HG03521 (cell line): ENCODE data around the gene LAMA2.

Experiments
- ATAC-seq: cut with Tn5 transposase; IDR thresholded peaks from one replicate; pipeline ENCODE4 v1.9.1; 2021; ENCODE audit warnings: mild to moderate bottlenecking, moderate library complexity; ENCODE audit not compliant: unreplicated experiment

LAMA2 gene

GRCh38 chr6:129501740-129502660, 619.1 kb downstream of the LAMA2 start:
- ATAC-seq: no peak

- ATAC-seq: no peak
Observed at GRCh38 chr6:129504456-129504855, 621.5 kb downstream of the LAMA2 start.

GRCh38 chr6:129507059-129507807, 624.3 kb downstream of the LAMA2 start:
- no peak for ATAC-seq

GRCh38 chr6:129507846-129508245, 624.9 kb downstream of the LAMA2 start:
- ATAC-seq: no peak

- no peak for ATAC-seq
Observed at GRCh38 chr6:129508477-129509145, 625.7 kb downstream of the LAMA2 start.

GRCh38 chr6:129510950-129511349, 628.0 kb downstream of the LAMA2 start:
- ATAC-seq: no peak

GRCh38 chr6:129513471-129513870, 630.5 kb downstream of the LAMA2 start:
- no peak for ATAC-seq

- ATAC-seq: no peak
Observed at GRCh38 chr6:129515004-129515403, 632.1 kb downstream of the LAMA2 start.

- ATAC-seq: no peak
Observed at GRCh38 chr6:129516005-129516404, 633.1 kb downstream of the LAMA2 start.

GRCh38 chr6:129516787-129517186, 633.8 kb downstream of the LAMA2 start:
- ATAC-seq: no peak

- no peak for ATAC-seq
Observed at GRCh38 chr6:129517288-129517687, 634.4 kb downstream of the LAMA2 start.

- ATAC-seq: no peak
Observed at GRCh38 chr6:129519750-129520149, 636.8 kb downstream of the LAMA2 start.

- ATAC-seq: no peak
Observed at GRCh38 chr6:129521946-129522345, 639.0 kb downstream of the LAMA2 start.

GRCh38 chr6:129523816-129524215, 640.9 kb downstream of the LAMA2 start:
- ATAC-seq: no peak

- ATAC-seq: no peak
Observed at GRCh38 chr6:129525055-129525454, 642.1 kb downstream of the LAMA2 start.

- ATAC-seq: no peak
Observed at GRCh38 chr6:129534926-129535325, 652.0 kb downstream of the LAMA2 start.

GRCh38 chr6:129536271-129536670, 653.3 kb downstream of the LAMA2 start:
- no peak for ATAC-seq

- ATAC-seq: no peak
Observed at GRCh38 chr6:129539032-129539431, 656.1 kb downstream of the LAMA2 start.

GRCh38 chr6:129542705-129543104, 659.8 kb downstream of the LAMA2 start:
- no peak for ATAC-seq

- ATAC-seq: no peak
Observed at GRCh38 chr6:129543981-129544380, 661.0 kb downstream of the LAMA2 start.

GRCh38 chr6:129544892-129545612, 662.1 kb downstream of the LAMA2 start:
- no peak for ATAC-seq
